Measurements from ENCODE around the gene SLC25A12. TPM values are rescaled to one million over a fixed set of nuclear protein-coding genes. Genes with fewer than 3 reads are reported as not detected.

SLC25A12 gene
- total and polyA plus RNA-seq, 2 of the 13 experiments (the other 11 are each of a cell fraction or from before 2014, with no cell fraction given): 8.1 to 15.9 TPM

- peak; percentile 91 for TF ChIP-seq ZNF362 (CRISPR knock-in tag; IDR thresholded peaks at IDR 0.05; ENCODE audit: borderline replicate concordance)
- TF ChIP-seq GABPB1 (CRISPR knock-in tag; IDR thresholded peaks at IDR 0.05): no peak
- no peak for TF ChIP-seq AFF4 (CRISPR knock-in tag; IDR thresholded peaks at IDR 0.05)
- no peak for TF ChIP-seq MTERF4 (CRISPR knock-in tag; IDR thresholded peaks at IDR 0.05)
- TF ChIP-seq SOX13 (IDR thresholded peaks at IDR 0.05): peak; percentile 35; the same call in 1 of the 2 replicates
- TF ChIP-seq SOX13 (CRISPR knock-in tag; conservative IDR thresholded peaks at IDR 0.05 in 1 of 2, IDR thresholded peaks at IDR 0.05 in 1 of 2): peak in 1 of 2 experiments; percentile 72; a peak in 2 of 4 replicates
- peak; percentile 83 for TF ChIP-seq CREM (IDR thresholded peaks at IDR 0.05)
- TF ChIP-seq CREM (CRISPR knock-in tag; IDR thresholded peaks at IDR 0.05): no peak
- peak; percentile 86; the same call in 1 of the 2 replicates for TF ChIP-seq HOMEZ (CRISPR knock-in tag; IDR thresholded peaks at IDR 0.05; ENCODE audit: low read depth)
- peak; percentile 29; the same call in 1 of the 2 replicates for TF ChIP-seq ERF (CRISPR knock-in tag; IDR thresholded peaks at IDR 0.05)
- peak; percentile 87; the same call in 1 of the 2 replicates for TF ChIP-seq JUNB (CRISPR knock-in tag; IDR thresholded peaks at IDR 0.05; ENCODE audit: borderline replicate concordance)
- TF ChIP-seq MYNN (CRISPR knock-in tag; IDR thresholded peaks at IDR 0.05; ENCODE audit: low read depth): no peak
- no peak for TF ChIP-seq SMAD3 (CRISPR knock-in tag; IDR thresholded peaks at IDR 0.05)
- TF ChIP-seq ZIK1 (CRISPR knock-in tag; IDR thresholded peaks at IDR 0.05; ENCODE audit: borderline replicate concordance, low read depth): no peak
- TF ChIP-seq ZZZ3 (CRISPR knock-in tag; IDR thresholded peaks at IDR 0.05; ENCODE audit: borderline replicate concordance): no peak
- 0 out of 2 replicates have a peak, but pooled peaks have one; percentile 37 for TF ChIP-seq ZNF512B (CRISPR knock-in tag; IDR thresholded peaks at IDR 0.05; ENCODE audit: borderline replicate concordance)
- TF ChIP-seq PRPF4 (IDR thresholded peaks at IDR 0.05; ENCODE audit: low read depth, low read length, poor library complexity, severe bottlenecking): no peak
Observed at GRCh38 chr2:171772373-171772772, 121.7 kb downstream of the SLC25A12 start (continued).
